HG02610 (cell line): Measurements from ENCODE around the gene MSLN.
A peak's percentile ranks its signal among the peaks of the same experiment; 100 is the strongest.
"Not testable (repeated sequence)": the region's sequence is repeated elsewhere in the genome, so short reads cannot be mapped to it uniquely, and the experiment has no call there.

ENCODE experiments used
- ATAC-seq: cut with Tn5 transposase; IDR thresholded peaks from one replicate; pipeline ENCODE4 v1.9.1; 2021; ENCODE audit warnings: mild to moderate bottlenecking, moderate library complexity; ENCODE audit not compliant: unreplicated experiment

The MSLN gene

DNA sequence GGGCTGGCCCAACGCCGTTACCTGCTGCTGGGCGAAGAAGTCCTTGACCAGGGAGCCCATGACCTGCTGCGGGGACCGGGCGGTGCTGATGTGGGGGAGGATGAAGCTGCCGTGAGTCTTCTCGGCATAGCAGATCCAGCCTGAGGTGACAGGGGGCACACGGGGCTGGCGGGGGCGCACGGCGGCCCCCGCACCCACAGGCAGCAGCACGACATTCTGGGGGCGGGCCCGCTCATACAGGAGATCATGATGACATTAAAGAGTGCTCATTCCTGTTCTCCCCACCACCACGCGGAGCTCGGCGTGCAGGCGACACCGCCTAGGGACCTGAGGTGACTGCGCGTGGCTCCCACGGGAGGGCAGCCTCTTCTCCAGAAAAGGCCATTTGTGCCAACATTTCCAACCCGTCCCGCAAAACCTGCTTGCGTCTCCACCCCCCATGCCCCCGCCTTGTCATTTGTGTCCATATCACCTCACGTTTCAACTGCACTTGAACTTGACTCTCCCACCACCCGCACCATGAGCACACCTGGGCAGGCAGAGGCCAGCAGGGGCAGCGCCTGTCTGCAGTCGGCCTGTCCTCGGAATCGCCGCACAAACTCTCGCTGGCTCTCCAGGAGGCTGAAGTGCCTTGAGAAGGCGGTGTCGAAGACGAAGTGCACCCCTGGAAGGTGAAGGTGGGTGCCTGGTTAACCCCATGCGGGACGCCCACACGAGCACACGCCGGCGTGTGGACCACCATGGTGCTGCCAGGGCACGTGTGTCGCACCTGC lies 26.1 kb upstream of the MSLN start:
- no peak for ATAC-seq

DNA sequence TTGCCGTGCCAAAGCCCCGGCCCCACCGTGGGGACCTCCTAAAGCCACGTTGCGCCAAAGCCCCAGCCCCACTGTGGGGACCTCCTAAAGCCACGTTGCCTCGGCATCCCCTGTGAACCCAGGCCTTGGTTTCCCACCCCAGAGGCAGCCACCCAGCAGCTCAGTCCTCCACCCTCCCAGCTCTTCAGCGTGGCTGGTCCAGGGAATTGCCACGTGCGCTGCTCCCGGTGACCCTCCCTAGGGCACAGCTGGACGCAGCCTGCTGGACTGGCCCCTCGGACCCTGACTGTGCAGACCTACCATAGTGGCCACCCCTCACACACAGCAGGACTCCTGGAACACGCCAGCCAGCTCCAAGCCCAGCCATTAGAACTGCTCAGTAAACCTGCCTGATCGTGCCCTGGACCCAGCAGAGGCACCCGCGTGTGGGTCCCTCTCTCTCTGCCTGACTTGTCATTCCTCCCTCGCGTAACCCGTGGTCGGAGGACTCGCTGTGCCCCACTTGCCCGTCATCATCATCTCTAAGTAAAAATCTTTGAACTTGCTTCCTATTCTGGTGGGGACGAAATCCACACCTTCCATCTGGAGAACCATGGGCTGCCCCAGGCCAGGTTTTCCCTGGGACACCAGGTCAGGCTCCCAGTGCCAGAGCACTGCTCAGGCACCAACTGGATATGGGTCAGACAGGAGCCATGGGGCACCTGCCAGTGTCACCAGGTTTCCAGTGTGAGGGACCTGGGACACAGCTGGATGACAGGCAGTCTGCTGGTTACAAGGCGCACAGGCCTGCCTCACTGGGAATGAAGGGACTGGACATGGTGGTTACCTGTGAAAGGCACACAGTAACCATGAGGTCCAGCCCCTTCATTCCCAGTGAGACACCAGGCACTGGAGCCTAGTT lies 25.3 kb upstream of the MSLN start:
- no peak for ATAC-seq

DNA sequence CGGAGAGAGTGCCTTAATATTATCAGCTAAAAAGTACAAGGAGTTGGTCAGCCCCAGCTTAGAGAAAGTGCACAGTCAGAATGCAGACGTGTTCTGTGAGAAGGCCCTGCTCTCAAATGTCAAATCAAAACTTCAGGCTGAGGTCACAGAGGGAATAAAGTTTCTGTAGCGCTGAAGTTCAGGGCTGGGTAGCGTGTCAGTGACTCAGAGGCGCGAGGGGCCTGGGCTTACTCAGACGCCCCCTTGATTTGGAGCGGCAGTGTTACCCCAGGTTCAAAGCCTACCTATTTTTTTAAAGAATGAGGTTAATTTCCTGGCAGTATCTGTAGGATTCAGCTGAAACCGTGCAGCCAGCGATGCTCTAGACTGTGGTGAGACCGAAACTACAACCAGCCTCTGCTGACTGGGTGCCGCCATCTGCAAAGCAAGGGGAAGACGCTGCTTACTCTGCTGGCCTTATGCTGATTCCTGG lies 24.5 kb upstream of the MSLN start:
- ATAC-seq, result no peak

DNA sequence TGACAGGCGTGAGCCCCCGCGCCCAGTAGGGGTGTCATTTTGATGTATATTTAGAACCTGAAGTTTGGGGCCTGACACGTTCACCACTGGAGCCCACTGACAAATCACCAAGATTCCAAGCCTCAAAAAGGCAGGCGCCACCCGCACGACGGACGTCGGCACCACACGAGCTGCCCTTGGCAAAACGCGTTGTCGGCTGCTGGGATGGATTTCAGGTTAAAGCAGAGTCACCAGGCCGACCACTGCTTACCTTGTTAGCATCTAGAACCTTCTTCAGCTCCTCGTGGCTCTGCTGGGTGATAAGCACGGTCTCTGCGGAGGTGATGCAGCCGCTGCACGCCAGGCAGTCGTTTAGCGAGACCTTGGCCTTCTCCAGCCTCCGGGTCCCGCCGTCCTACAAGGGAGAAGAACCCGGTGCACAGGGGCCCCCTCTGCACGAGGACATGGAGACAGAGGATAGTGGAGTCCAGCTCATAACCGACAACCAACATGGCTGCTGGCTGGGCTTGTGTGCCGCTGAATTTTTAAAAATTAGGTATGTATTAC lies 23.5 kb upstream of the MSLN start:
- ATAC-seq, result no peak

DNA sequence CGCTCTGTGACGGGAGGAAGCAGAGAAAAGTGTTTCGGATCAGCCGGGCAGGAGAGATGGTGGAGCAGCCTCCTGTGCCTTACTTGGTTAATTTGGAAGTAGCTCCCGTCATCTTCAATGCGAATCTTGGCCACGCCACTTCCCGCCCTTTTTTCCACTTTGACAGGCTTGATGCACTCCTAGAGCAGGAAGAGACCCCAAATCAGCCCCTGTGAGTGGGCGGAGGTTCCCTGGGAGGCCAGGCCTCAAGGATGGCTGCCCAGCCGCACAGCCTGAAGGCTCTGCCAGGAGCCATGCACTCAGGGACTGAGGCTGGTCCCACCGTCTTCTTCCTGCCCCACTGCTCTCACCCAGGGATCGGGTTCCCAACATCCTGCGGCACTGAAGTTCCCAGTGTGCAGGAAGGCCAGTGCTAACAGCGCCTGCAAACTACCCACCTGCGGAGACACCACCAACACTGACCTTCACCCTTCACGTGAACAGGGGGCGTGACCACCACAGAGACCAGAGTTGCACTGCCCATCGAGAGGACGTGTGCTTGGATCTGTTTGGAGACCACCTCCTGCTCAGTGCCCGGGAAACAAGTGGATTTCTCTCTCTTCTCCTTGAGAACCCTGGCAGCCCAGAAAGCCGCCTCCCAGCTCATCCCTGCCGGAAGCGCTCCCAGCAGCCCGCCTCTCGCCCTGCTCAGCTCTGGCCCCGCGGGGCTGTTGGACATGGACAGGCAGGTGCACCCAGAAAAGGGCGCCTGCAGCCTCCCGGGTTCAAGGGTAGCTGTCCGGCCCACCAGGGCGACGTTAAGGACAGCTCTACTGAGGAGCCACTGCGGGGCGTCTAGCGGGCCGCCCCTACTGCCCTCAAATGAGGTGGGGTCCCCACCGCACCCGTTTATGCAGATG lies 20.7 kb upstream of the MSLN start:
- no peak for ATAC-seq

DNA sequence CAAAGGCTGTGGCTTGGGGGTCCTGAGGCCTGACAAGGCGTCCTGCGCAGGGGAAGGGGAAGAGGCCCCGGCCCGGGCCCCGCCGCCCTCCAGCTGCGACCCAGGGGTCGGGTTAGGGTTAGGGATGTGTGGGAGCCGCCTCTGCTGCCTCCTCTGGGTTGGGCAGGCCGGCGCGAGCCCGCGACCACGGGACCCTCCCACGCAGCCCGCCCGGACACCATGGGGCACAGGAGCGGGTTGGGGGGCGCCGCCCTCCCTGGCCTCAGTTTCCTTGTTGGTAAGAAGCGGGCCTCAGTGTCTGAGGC lies 20.1 kb upstream of the MSLN start:
- ATAC-seq, result no peak

DNA sequence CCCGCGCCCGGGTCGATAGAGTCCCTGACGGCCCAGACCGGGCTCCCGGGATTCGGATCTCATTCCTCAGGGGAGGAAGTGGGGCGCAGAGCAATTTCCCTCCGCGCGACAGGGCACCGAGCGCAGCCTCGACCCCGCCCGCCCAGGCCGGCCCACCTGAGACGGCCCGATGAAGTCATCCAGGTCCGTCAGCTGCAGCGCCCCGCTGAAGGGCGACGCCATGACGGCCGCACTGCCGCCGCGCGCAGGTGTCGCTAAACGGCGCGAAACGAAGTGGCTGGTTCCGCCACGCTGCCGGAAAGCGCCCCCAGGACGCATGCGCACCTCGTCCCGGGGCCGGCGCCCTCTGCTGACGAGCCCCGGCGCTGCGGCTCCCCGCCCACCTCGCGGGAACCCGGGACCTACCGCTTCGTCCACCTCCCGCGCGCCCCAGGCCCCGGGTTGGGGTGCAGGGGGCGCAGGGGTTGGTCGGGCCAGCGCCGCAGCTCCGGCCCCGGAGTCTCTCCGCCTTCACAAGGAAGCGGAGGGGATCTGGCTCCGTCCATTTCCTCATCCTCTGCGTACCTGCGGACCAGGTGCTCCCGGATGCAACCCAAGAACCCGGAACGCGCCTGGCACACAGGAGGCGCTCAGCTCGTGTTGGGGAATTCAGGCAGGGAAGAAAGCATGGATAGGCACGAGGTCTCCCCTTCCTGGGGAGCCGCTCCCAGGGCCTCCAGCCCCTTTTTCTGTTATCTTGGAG lies 19.6 kb upstream of the MSLN start, which contains the start of gene CIAO3:
Gene CIAO3, minus strand, starts transcription at position 234 of the 742 bp plus-strand sequence. Its CDS starts 12 bp downstream, at position 222.
- peak; percentile 77 for ATAC-seq

DNA sequence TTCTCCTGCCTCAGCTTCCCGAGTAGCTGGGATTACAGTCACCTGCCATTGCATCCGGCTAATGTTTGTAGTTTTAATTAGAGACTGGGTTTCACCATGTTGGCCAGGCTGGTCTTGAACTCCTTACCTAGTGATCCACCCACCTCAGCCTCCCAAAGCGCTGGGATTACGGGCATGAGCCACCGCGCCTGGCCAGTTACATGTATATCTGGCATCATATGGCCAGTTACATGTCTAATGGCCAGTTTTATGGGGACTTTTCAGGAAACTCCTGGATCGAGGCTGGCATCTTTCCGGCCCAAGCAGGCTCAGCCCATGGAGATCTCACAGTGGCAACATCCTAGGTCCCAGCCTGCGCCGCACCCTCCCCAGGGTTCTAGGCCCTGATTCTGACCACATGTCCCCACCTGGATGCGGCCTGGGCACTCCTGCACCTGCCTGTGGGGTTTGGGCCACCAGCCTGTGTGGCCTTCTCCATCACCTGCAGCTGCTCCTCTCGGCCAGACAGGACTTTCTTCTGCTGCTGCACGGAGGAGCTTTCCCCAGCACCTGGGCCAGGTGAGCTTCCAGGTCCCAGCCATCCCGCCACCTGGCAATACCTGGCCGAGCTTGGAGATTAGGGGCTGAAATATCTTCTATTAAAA lies 18.4 kb upstream of the MSLN start:
- ATAC-seq, result no peak

DNA sequence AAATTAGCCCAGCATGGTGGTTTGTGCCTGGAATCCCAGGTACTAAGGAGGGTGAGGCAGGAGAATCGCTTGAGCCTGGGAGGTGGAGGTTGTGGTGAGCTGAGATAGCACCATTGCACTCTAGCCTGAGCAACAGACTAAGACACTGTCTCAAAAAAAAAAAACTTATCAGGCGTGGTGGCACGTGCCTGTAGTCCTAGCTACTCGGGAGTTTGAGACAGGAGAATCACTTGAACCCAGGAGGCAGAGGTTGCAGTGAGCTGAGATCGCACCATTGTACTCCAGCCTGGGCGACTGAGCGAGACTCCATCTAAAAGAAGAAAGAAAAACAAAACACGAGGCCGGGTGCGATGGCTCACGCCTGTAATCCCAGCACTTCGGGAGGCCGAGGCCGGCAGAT lies 17.6 kb upstream of the MSLN start:
- not testable (repeated sequence) for ATAC-seq

DNA sequence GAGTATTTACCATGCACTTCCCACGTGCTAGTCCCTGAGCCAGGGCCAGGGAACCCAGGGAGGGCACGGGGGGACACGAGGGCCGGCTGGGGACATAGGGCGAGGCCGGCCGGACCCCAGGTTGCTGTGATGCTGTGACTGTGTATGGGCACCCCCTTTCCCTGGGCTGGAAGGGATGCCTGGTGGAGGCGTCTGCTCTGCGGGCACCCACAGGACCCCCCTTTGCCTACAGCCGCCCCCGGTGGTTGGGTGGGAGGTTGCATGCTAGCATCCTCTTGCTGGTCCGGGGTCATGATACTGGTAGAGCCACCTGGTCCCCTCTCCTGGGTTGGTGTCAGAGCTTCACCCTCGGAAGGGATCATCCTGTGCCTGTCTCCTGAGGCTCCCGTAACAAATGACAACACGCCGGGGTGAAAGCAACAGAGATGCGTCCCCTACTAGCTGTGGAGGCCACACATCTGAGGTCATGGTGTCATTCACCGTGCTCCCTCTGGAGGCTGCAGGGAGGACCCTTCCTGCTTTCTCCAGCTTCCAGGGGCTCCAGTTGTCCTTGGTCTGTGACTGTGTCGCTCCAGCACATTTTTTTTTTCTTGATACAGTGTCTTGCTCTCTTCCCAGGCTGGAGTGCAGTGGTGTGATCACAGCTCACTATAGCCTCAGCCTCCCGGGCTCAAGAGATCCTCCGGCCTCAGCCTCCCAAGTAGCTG lies 16.6 kb upstream of the MSLN start:
- no peak for ATAC-seq

DNA sequence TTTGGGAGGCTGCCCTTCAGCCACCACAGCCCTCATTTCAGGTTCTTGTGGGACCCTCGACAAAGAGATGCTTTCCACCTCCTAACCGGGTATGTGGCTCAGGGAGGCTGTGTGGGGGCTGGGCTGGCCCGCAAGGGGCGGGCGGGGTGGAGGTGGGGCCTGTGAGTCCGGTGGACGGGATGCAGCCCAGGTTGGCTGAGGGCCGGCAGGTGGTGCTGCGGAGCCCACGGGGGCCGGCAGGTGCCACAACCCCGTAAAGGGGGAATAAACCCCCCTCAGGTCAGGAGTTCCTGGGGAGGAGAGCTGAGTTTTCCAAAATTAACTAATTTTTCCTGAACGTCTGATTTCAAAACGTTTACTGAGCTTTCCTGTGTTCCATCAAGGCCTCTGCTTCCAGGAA lies 14.8 kb upstream of the MSLN start:
- ATAC-seq, result no peak

DNA sequence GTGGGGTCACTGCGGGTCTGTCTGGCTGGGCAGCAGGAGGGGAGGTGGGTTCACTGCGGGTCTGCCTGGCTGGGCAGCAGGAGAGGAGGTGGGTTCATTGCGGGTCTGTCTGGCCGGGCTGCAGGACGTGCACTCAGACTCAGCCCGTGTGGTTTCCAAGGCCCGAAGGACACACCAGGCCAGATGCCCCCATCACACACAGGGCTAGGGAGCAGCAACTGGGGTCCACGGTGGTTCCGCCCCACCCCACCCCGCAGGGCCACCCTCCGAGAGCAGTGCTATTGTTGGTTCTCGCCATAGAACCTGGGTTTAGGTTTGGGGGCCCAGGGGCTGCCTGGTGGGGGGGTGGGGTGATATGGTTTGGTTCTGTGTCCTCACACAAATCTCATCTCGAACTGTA lies 13.9 kb upstream of the MSLN start:
- no peak for ATAC-seq

DNA sequence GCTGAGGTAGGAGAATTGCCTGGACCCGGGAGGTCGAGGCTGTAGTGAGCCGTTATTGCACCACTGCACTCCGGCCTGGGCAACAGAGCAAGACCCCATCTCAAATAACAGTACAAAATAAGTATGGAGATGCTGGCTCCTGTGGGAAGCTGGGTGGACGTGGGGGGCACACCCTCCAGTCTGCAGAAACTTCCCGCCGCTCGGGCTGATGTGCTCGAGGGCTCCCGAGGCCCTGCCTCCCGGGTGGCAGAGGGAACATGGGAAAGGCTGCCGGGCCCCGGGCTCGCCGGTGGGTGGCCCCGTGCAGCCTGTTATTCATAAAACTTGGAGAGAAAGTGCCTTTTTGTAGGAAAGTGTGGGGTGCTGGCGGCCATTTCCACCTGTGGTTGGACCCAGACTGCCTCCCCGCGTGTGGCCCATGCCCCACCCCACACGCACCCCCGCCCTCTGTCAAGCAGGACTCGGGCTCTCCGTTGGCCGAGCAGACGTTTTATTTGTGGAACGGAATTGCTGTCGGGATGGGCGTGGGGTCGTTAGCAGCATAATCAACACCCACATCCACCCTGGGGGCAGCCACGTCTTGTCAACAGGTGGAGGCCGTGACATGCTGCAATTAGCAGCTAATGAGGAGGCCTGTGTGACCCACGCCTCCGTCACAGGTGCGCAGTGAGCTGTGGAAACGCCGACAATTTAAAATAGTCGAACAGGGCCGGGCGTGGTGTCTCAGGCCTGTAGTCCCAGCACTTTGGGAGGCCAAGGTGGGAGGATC lies 12.4 kb upstream of the MSLN start:
- no peak for ATAC-seq

DNA sequence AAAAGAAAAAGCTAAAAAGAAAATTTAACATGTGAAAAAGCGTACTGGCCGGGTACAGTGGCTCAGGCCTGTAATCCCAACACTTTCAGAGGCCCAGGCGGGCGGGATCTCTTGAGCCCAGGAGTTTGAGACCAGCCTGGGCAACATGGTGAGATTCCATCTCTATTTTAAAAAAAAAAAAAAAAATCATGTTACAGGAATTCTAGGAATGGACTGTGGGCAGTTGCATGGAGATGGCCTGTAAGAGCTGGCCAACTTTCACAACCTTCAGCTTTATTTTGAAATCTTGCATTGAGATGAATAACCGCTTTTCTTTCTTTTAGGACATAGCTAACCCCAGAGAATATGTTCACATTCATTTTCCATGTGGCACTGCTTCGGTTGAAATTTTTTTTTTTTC lies 11.5 kb upstream of the MSLN start:
- no peak for ATAC-seq

DNA sequence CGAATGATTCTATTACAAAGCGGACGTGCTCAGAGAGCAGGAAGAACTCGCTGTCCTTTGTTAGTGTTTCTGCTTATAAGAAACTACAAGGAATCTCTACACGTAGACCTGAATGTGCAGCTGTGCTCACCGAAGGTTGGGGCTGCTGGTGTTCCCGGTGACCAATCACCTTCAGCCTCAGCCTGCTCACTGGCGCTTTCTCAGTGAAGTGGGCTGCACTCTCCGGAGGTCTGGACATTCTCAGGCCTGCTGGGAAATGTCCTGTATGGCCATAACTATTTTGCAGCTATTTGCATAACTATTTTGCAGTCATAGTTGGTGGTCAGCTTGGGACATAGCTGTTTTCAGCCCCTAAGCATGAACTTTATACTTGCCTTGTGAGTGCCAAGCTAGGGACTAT lies 10.0 kb upstream of the MSLN start:
- ATAC-seq, result no peak

DNA sequence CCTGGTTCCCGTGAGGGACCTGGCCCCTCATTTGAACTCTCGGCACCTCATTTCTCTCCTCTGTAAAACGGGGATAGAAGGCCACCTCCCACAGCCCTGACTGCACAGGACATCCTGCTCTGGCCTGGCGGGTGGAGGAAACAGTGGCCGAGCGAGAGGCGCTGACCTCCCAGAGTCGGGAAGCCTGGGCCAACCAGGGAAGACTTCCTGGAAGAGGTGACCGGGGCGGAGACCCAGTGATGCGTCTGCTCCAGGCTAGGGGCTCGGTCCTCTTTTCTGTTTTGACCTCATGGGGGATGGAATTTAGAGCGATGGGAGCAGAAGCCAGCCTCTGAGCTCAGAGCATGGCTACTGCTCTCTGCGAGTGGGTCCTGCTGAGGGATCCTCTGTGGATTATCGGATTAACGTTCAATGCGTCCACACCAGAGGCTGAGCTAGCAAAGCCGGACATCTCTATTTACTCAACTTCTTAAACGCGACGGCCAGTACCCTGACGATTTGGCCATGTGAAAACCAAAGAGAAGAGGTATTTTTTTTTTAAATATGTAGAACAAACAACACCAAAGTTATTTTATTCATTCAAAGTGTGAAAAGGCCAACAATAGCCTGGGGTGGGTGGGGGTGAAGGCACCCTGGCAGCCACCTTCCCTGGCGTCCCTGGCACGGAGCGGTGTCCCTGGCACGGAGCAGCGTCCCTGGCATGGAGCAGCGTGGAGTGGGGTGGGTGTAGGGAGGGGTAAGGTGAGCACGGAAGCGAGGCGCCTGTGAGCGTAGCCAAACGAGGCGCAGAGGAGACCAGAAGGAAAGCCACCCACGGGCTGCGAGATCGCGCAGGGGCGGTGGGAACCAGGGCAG lies 9.2 kb upstream of the MSLN start:
- no peak for ATAC-seq

DNA sequence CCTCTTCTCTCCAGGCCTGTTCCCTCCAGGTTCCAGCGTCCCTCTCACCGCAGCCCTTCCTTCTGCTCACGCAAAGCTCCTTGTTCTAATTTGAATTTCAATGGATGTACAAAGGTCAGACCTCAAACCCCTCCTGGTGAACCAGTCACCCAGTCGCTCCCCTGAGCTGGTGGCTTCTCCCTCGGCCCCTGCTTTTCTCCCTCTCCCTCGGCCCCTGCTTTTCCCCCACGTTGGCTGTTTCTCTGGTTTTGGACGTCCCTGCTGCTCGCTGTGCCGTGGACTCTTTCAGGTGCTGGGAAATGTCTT lies 8.6 kb upstream of the MSLN start:
- ATAC-seq, result no peak
